Adrenal gland (tissue), 12 donors: ENCODE results near the gene PRKG1. TPM values are rescaled to one million over a fixed set of nuclear protein-coding genes. Genes with fewer than 3 reads are reported as not detected.

Source experiments
- DNase-seq, 7 donors: peaks; one replicate each; pipeline ENCODE4 v3.0.0-alpha.2; 2019 to 2020
- H3K27ac ChIP-seq, 5 donors: fragments of 200-600 bp; sonication (generic) in 4 of 5; 1 replicate in 3 of 5; 2 replicates in 2 of 5; pipeline versions ENCODE4 v1.5.1 to v1.8.0; 2016 to 2020; ENCODE audit warnings: mild to moderate bottlenecking in 1 of 5
- H3K27me3 ChIP-seq: fragments of 200-600 bp; 2 replicates; pipeline ENCODE4 v1.8.0; 2021
- H3K36me3 ChIP-seq, 2 donors: fragments of 200-600 bp; replicated peaks in 1 of 2; 1 replicate in 1 of 2; 2 replicates in 1 of 2; pipeline versions ENCODE4 v1.5.1 to v1.8.0; 2018 to 2022
- H3K4me1 ChIP-seq, 2 donors: fragments of 200-600 bp; replicated peaks in 1 of 2; 1 replicate in 1 of 2; 2 replicates in 1 of 2; pipeline versions ENCODE4 v1.5.1 to v1.8.0; 2018 to 2021
- H3K4me3 ChIP-seq, 4 donors: fragments of 200-600 bp; sonication (generic) in 3 of 4; one replicate each; pipeline ENCODE4 v1.5.1; 2016 to 2018
- H3K9me3 ChIP-seq, 3 donors: fragments of 200-600 bp; sonication (generic) in 1 of 3; replicated peaks in 1 of 3; 1 replicate in 2 of 3; 2 replicates in 1 of 3; pipeline versions ENCODE4 v1.5.1 to v1.8.0; 2016 to 2021
- CTCF ChIP-seq, 6 experiments: fragments of 450-650 bp in 4 of 6; fragments of 200-600 bp in 2 of 6; sonication (generic) in 1 of 6; IDR thresholded peaks; 1 replicate in 5 of 6; 2 replicates in 1 of 6; pipeline versions ENCODE4 v1.5.1 to v1.8.0; 2016 to 2021; ENCODE audit warnings: antibody characterized with exemption in 6 of 6, mild to moderate bottlenecking in 2 of 6, moderate library complexity in 1 of 6
- POLR2A ChIP-seq, 2 donors: fragments of 450-650 bp; IDR thresholded peaks; one replicate each; pipeline ENCODE4 v1.6.1; 2017; ENCODE audit warnings: antibody characterized with exemption in 2 of 2, mild to moderate bottlenecking in 2 of 2, moderate library complexity in 1 of 2
- WGBS, 4 donors: extraction: QIAGEN DNeasy Blood & Tissue Kit in 2 of 4; methylation state at CpG; one replicate each; pipeline versions ENCODE4 v1.1.5 to v1.1.7; 2013 to 2017; 5-methylcytosine and 5-hydroxymethylcytosine counted together
- intact Hi-C, 2 donors: fragments of 100-400 bp; cut with DNase I; formaldehyde crosslinking; loops; one replicate each; pipeline versions ENCODE4 v1.14.1 to v1.15.0; 2022 to 2023
- polyA plus RNA-seq, 3 donors: library from polyadenylated mRNA; stranded (reverse); fragments of 200-250 nt in 2 of 3; fragments of 350-450 nt in 1 of 3; fragmentation: Illumina TruSeq in 1 of 3; extraction: RNeasy Lipid Tissue Mini Kit (QIAGEN cat#74804) in 1 of 3; gene quantifications; one replicate each; pipeline ENCODE4 v1.2.3, GENCODE V29; 2013 to 2014
- total RNA-seq, 9 donors: library from RNA; depleted of rRNA in 4 of 9; stranded (reverse); fragments of >200 nt in 4 of 9; fragments of 120-200 nt in 1 of 9; fragmentation: NEBNext Ultra II Directional in 1 of 9; extraction: Animal tissue kit (Norgen Biotek cat#: 25700) in 1 of 9; gene quantifications; one replicate each; pipeline versions ENCODE4 v1.1.0 to v1.2.4, GENCODE V29; 2013 to 2023
- donor health status: healthy with polysubstance abuse.
- donor health status: Bipolar disorder and iron deficiency.
- donor health status: DM: yes; HTN: yes; CAD: no.
- donor health status: DM: no; HTN: no; CAD: no.
- donor health status: DM: no; HTN: no; CAD: no.
- donor health status: DM: yes; HTN: yes; CAD: no.

Gene PRKG1
- total and polyA plus RNA-seq, 12 donors: 6.9 to 104 (median 29.7) TPM

GRCh38 chr10:51955696-51956095, 881.4 kb downstream of the PRKG1 start:
- Histone ChIP-seq H3K4me3 (no peak overlapping the region), H3K27ac (no peak overlapping the region), H3K27me3 (no peaks in the 10 kb centered on the region), H3K9me3 (no peaks in the 10 kb centered on the region), H3K4me1 (peaks cover 0 to 11% of the 10 kb centered on the region in 2 donors), H3K36me3 (peaks cover 0 to 3% of the 10 kb centered on the region in 2 donors)
- DNase-seq: no peak
- no peak for TF ChIP-seq CTCF (IDR thresholded peaks at IDR 0.05)
- no peak for TF ChIP-seq POLR2A (IDR thresholded peaks at IDR 0.05)
- 66 to 76% (median 74%) methylated on average over 2 of the region's 2 CpGs for WGBS, 4 donors
- intact Hi-C loops: no loop called here

GRCh38 chr10:51956822-51957221, 882.5 kb downstream of the PRKG1 start:
- peaks cover 0 to 3% of the 10 kb centered on the region in 2 donors for H3K36me3 ChIP-seq
- no peak overlapping the region for H3K4me3 ChIP-seq
- intact Hi-C loops: no loop called here
- TF ChIP-seq CTCF (IDR thresholded peaks at IDR 0.05): no peak
- TF ChIP-seq POLR2A (IDR thresholded peaks at IDR 0.05): no peak
- no peak overlapping the region for H3K27ac ChIP-seq
- H3K27me3 ChIP-seq: no peaks in the 10 kb centered on the region
- no peaks in the 10 kb centered on the region for H3K9me3 ChIP-seq
- peaks cover 0 to 8% of the 10 kb centered on the region in 2 donors for H3K4me1 ChIP-seq
- no peak for DNase-seq

GRCh38 chr10:51960494-51960895, 886.2 kb downstream of the PRKG1 start:
- peak in 1 of 7 donors; percentile 10 for DNase-seq
- no peaks in the 10 kb centered on the region for H3K27me3 ChIP-seq
- no peak overlapping the region for H3K27ac ChIP-seq
- WGBS, 4 donors: 12 to 20% (median 16%) methylated on average over 8 of the region's 8 CpGs
- TF ChIP-seq CTCF (IDR thresholded peaks at IDR 0.05): peak; percentile 45 to 73 (median 55)
- no peak for TF ChIP-seq POLR2A (IDR thresholded peaks at IDR 0.05)
- no peak overlapping the region for H3K4me3 ChIP-seq
- H3K4me1 ChIP-seq: no peaks in the 10 kb centered on the region
- intact Hi-C loops: no loop called here
- peaks cover 0 to 3% of the 10 kb centered on the region in 2 donors for H3K36me3 ChIP-seq
- H3K9me3 ChIP-seq: no peaks in the 10 kb centered on the region

- Histone ChIP-seq H3K9me3 (no peaks in the 10 kb centered on the region), H3K27me3 (no peaks in the 10 kb centered on the region), H3K36me3 (peaks cover 0 to 3% of the 10 kb centered on the region in 2 donors), H3K27ac (no peak overlapping the region), H3K4me3 (no peak overlapping the region), H3K4me1 (no peaks in the 10 kb centered on the region)
- intact Hi-C loops: no loop called here
- 73 to 83% (median 77%) methylated on average over 3 of the region's 3 CpGs for WGBS, 4 donors
- TF ChIP-seq POLR2A (IDR thresholded peaks at IDR 0.05): no peak
- DNase-seq: no peak
Observed at GRCh38 chr10:51961401-51961800, 887.1 kb downstream of the PRKG1 start.

- no peak overlapping the region for H3K4me3 ChIP-seq
- no peaks in the 10 kb centered on the region for H3K4me1 ChIP-seq
- no peaks in the 10 kb centered on the region for H3K27me3 ChIP-seq
- H3K36me3 ChIP-seq: no peaks in the 10 kb centered on the region
- H3K9me3 ChIP-seq: no peaks in the 10 kb centered on the region
- 59 to 66% (median 64%) methylated on average over 2 of the region's 2 CpGs for WGBS, 4 donors
- DNase-seq: no peak
- no peak overlapping the region for H3K27ac ChIP-seq
- intact Hi-C loops: no loop called here
- TF ChIP-seq POLR2A (IDR thresholded peaks at IDR 0.05) (no peak), CTCF (IDR thresholded peaks at IDR 0.05) (no peak)
Observed at GRCh38 chr10:51964630-51965029, 890.3 kb downstream of the PRKG1 start.
